IPS-18c (cell line): Measurements from ENCODE around the gene BDKRB2.

ENCODE experiments used
- H3K4me3 ChIP-seq: 2 replicates; pipeline ENCODE4 v1.7.0; 2013; ENCODE audit warnings: low read depth, mild to moderate bottlenecking, low read length, moderate library complexity; ENCODE audit not compliant: insufficient read depth
- H3K9me3 ChIP-seq: one replicate; pipeline ENCODE4 v1.6.1; 2013; ENCODE audit warnings: mild to moderate bottlenecking, low read length, moderate library complexity; ENCODE audit not compliant: control insufficient read depth, insufficient read depth

Gene BDKRB2

GRCh38 chr14:96268431-96269358 lies 64.1 kb downstream of the BDKRB2 start:
- Histone ChIP-seq H3K9me3 (no peaks in the 10 kb centered on the region), H3K4me3 (no peak overlapping the region)

- no peaks in the 10 kb centered on the region for H3K9me3 ChIP-seq
- H3K4me3 ChIP-seq, result no peak overlapping the region
Measured at GRCh38 chr14:96269359-96269710, 64.7 kb downstream of the BDKRB2 start.

GRCh38 chr14:96270565-96271420 lies 66.2 kb downstream of the BDKRB2 start:
- H3K4me3 ChIP-seq, result no peak overlapping the region

GRCh38 chr14:96271421-96271762 lies 66.8 kb downstream of the BDKRB2 start:
- Histone ChIP-seq H3K4me3 (no peak overlapping the region), H3K9me3 (no peaks in the 10 kb centered on the region)

More at GRCh38 chr14:96270565-96271420, 66.2 kb downstream of the BDKRB2 start:
- no peaks in the 10 kb centered on the region for H3K9me3 ChIP-seq

GRCh38 chr14:96272777-96273473 lies 68.3 kb downstream of the BDKRB2 start:
- Histone ChIP-seq H3K9me3 (no peaks in the 10 kb centered on the region), H3K4me3 (no peak overlapping the region)

- Histone ChIP-seq H3K4me3 (no peak overlapping the region), H3K9me3 (no peaks in the 10 kb centered on the region)
Measured at GRCh38 chr14:96273629-96274028, 69.0 kb downstream of the BDKRB2 start.

- H3K9me3 ChIP-seq, result no peaks in the 10 kb centered on the region
- H3K4me3 ChIP-seq, result no peak overlapping the region
Measured at GRCh38 chr14:96274122-96274521, 69.5 kb downstream of the BDKRB2 start.

GRCh38 chr14:96274543-96274942 lies 69.9 kb downstream of the BDKRB2 start:
- Histone ChIP-seq H3K4me3 (no peak overlapping the region), H3K9me3 (no peaks in the 10 kb centered on the region)

- H3K4me3 ChIP-seq, result no peak overlapping the region
- no peaks in the 10 kb centered on the region for H3K9me3 ChIP-seq
Measured at GRCh38 chr14:96275177-96276112, 70.8 kb downstream of the BDKRB2 start.

GRCh38 chr14:96277890-96278289 lies 73.3 kb downstream of the BDKRB2 start:
- H3K9me3 ChIP-seq, result no peaks in the 10 kb centered on the region
- no peak overlapping the region for H3K4me3 ChIP-seq

GRCh38 chr14:96279564-96279963 lies 74.9 kb downstream of the BDKRB2 start:
- Histone ChIP-seq H3K4me3 (no peak overlapping the region), H3K9me3 (no peaks in the 10 kb centered on the region)

- Histone ChIP-seq H3K9me3 (no peaks in the 10 kb centered on the region), H3K4me3 (no peak overlapping the region)
Measured at GRCh38 chr14:96280104-96280503, 75.5 kb downstream of the BDKRB2 start.

- no peak overlapping the region for H3K4me3 ChIP-seq
- no peaks in the 10 kb centered on the region for H3K9me3 ChIP-seq
Measured at GRCh38 chr14:96281486-96281885, 76.8 kb downstream of the BDKRB2 start.

- no peak overlapping the region for H3K4me3 ChIP-seq
- no peaks in the 10 kb centered on the region for H3K9me3 ChIP-seq
Measured at GRCh38 chr14:96284008-96284407, 79.4 kb downstream of the BDKRB2 start.

- H3K9me3 ChIP-seq, result no peaks in the 10 kb centered on the region
- H3K4me3 ChIP-seq, result no peak overlapping the region
Measured at GRCh38 chr14:96284430-96284829, 79.8 kb downstream of the BDKRB2 start.

GRCh38 chr14:96285667-96286066 lies 81.0 kb downstream of the BDKRB2 start:
- Histone ChIP-seq H3K9me3 (no peaks in the 10 kb centered on the region), H3K4me3 (no peak overlapping the region)

GRCh38 chr14:96286251-96286650 lies 81.6 kb downstream of the BDKRB2 start:
- no peak overlapping the region for H3K4me3 ChIP-seq
- no peaks in the 10 kb centered on the region for H3K9me3 ChIP-seq
